NCI-H345 treated with DMSO at 0.1 percent for 48 hours (cell line): ENCODE results near the gene CYP4F2.
"Not testable (repeated sequence)": the region's sequence is repeated elsewhere in the genome, so short reads cannot be mapped to it uniquely, and the experiment has no call there.

Source experiments
- DNase-seq: peaks from one replicate; lab custom pipeline; 2025; ENCODE audit not compliant: unreplicated experiment; lab: John Stamatoyannopoulos, UW

CYP4F2 gene

DNA sequence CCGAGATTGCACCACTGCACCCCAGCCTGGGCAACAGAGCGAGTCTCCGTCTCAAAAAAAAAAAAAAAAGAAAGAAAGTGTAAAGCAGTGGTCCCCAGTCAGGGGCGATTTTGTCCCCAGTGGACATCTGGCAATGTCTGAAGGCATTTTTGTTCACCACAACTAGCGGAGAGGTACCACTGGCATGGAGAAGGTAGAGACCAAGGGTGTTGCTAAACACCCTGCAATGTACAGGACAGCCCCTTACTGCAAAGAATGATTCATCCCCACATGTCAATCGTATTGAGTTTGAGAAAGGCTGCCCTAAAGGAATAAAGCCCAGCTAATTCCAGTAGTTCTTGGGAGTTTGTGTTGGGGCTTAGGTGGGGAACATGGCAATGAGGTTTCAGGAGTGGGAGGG, 38.7 kb downstream of the CYP4F2 start:
- no peak for DNase-seq

DNA sequence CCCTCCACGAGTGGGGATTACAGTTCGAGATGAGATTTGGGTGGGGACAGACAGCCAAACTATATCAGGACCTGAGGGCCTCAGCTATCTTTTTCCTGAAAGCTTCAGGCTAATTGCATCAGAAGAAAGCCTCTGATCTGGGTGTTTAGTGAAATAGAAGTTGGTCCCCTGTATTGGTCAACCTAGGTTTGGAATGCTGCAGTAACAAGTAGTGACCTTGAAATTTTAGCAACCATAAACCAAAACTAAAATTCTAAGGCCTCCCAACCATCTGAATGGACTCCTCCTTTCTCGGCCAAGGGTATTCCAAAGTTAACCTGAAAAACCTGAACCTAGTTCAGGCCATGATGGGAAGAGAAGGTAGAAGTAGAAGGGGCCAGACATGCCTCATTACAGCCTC, 47.5 kb downstream of the CYP4F2 start:
- no peak for DNase-seq

DNA sequence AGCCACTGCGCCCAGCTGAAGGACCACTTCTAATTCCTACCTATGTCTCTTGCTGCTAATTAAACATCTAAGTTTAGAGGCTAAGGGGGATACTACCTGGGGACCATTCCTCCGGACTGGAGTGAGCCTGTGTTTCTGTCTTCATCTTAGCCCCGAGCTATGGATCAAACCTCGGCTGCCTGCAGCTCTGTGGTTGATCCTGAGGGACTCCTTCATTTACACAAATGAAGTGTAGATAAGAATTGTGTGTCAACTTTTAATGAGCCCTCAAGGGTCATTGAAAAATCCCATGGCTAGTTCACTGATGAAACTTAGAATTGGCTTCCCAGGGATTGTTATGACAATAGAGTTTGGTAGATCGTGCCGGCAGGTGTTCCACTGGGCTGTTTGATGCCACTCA, 51.0 kb downstream of the CYP4F2 start:
- DNase-seq = no peak

GRCh38 chr19:15843894-15844222, 54.0 kb downstream of the CYP4F2 start:
- DNase-seq = not testable (repeated sequence)

DNA sequence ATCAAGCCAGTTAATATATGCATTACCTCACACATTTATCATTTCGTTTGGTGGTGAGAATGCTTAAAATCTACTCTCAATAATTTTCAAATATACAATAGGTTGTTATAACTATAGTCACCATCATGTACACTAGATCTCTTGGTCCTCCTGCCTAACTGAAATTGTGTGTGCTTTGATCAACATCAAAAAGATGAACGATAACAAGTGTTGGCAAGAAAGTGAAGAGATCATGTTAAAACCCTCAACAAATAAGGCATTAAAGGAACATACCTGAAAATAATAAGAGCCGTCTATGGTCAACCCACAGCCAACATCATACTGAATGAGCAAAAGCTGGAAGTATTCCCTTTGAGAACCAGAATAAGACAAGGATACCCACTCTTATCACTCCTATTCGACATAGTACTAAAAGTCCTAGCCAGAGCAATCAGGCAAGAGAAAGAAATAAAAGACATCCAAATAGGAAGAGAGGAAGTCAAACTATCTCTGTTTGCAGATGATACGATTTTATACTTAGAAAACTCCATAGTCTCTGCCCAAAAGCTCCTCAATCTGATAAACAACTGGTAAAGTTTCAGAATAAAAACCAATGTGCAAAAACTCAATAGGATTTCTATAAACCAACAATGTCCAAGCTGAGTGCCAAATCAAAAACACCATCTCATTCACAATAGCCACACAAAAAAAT, 54.5 kb downstream of the CYP4F2 start:
- DNase-seq = no peak

DNA sequence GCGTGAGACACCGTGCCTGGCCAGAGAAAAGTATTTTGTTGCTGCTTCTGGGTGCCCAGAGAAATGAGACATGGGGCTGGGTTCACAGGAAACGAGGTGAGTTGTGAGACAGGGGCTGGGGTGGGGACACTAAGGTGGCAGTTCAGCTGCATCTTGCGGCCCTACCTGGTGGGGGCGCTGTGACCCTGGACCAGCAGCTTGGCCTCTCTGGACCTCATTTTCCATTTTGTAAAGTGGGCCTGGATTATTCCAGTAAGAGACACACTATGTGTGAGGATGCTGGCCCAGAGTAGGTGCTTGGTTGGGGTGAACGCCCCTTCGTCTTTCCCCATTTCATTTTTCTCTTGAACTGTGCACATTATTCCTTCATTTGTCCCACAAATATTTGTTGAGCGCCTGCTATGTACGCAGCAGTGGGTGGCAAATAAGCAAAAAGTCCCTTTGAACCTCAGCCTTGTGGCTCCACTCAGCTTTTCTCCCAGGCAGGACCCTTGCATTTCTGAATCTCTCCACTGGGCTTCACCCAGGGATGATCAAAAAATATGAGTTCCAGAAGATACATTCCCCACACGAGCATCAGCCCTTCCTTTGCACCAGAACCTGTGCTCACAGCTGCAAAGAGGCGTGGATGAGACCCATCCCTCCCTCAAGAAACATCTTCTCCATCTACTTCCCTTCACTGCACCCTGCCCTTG, 55.9 kb downstream of the CYP4F2 start:
- no peak for DNase-seq

DNA sequence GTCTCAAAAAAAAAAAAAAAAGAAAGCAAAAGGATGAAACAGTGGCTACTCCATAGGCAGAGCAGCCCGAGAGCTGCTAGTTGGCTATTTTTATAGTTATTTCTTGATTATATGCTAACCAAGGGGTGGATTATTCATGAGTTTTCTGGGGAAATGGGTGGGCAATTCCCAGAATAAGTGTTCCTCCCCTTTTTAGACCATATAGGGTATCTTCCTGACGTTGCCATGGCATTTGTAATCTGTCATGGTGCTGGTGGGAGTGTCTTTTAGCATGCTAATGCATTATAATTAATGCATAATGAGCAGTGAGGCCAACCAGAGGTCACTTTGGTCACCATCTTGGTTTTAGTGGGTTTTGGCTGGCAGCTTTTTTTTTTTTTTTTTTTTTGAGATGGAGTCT, 57.0 kb downstream of the CYP4F2 start:
- no peak for DNase-seq

GRCh38 chr19:15839888-15840287, 58.0 kb downstream of the CYP4F2 start:
- DNase-seq = not testable (repeated sequence)

GRCh38 chr19:15838351-15838750, 59.5 kb downstream of the CYP4F2 start:
- no peak for DNase-seq

DNA sequence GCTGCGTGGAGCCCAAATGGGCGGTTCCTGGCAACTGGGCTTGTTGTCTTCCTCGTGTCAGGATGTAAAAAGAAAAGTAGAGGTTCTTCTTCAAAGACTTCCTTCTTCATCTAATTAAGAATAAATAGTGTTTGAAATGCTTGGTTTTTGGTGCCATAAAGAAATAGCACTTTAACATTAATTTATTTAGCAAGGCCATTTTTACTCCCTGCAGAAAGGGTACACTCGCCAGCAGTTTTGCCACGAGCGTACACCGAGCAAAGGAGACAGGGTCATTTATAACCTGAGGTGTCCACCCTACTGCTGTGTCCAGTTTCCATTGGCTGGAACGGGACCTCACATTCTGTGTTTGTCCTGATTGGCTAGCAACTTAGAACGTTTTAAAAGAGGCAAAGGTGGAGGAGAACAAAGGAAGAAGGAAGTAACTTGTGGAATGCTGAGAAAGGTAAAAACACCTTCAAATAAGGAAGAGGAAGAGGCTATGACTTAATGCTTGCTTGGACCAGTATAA, 60.6 kb downstream of the CYP4F2 start:
- no peak for DNase-seq

- no peak for DNase-seq
These were observed 61.3 kb downstream of the CYP4F2 start for GRCh38 chr19:15836330-15837220.

- DNase-seq = not testable (repeated sequence)
These were observed 62.1 kb downstream of the CYP4F2 start for GRCh38 chr19:15835565-15836329.

DNA sequence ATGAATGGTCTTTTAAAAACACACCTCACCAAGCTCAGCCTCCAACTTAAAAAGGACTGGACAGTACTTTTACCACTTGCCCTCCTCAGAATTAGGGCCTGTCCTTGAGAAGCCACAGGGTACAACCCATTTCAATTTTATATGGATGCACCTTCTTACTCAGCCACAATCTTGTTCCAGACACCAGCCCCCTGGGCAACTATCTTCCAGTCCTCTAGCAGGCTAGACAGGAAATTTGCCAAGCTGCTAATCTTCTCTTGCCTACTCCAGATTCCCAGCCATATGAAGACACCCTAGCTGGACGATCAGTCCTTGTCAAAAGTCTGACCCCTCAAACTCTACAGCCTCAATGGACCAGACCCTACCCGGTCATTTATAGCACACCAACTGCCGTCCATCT, 63.6 kb downstream of the CYP4F2 start:
- not testable (repeated sequence) for DNase-seq

- DNase-seq = no peak
These were observed 66.2 kb downstream of the CYP4F2 start for GRCh38 chr19:15831626-15832025.

- DNase-seq = no peak
These were observed 68.1 kb downstream of the CYP4F2 start for GRCh38 chr19:15829786-15830185.

DNA sequence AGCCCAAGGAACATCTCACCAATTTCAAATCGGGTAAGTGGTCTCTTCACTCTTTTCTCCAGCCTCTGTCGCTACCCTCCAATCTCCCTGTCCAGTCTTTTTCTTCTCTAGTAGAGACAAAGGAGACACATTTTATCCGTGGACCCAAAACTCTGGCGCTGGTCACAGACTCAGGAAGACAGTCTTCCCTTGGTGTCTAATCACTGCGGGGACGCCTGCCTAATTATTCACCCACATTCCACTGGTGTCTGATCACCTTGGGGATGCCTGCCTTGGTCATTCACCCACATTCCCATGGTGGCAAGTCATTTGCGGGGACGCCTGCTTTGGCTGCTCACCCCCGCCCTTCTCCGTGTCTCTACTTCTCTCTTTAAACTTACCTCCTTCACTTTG, 68.6 kb downstream of the CYP4F2 start:
- DNase-seq = no peak

DNA sequence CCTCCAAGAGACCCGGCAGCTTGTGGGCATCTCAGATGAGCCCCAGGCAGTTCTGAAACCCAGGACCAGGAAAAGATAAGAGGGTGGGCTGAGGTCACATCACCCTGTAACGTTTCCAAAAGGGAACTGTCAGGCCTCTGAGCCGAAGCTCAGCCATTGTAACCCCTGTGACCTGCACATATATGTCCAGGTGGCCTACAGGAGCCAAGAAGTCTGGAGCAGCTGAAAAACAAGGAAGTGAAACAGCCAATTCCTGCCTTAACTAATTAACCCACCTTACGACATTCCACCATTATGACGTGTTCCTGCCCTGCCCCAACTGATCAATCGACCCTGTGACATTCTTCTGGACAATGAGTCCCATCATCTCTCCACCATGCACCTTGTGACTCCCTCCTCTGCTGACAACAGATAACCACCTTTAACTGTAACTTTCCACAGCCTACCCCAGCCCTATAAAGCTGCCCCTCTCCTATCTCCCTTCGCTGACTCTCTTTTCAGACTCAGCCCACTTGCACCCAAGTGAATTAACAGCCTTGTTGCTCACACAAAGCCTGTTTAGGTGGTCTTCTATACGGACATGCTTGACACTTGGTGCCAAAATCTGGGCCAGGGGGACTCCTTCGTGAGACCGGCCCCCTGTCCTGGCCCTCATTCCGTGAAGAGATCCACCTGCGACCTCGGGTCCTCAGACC, 69.1 kb downstream of the CYP4F2 start:
- not testable (repeated sequence) for DNase-seq

GRCh38 chr19:15828121-15828610, 69.7 kb downstream of the CYP4F2 start:
- DNase-seq = no peak
